ENCODE measurements around the gene TRIP13.

DNA sequence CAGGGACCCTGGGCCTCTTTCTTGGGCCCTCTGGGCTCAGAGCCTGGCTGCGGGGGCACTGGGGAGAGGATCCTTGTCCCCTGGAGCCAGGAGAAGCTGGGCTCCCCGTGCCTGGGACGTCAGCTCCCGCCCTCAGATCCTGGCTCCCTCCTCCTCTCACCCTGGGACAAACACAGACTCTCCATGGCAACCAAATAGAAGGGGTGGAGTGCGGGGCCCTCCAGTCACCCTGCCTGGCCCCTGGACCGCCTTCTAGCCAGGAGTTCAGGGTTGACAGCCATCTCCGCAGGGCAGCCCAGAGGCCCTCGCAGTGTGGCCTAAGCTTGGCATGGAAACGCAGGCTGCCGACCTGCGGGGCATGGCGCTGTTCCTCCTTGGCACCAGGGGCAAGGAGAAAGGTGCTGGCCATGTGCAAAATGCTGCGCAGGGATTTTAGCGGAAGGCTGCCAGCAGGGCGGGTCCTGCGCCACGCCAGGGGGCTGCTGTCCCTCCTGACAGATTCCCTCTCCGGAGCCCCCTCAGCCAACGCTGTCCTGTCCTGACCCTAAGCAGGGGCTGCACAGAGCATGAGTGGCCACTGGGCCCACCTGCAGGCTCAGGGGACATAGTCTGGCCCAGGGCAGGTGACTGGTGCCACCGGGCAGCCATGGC lies 42.9 kb upstream of the TRIP13 start:
- no peak for TF ChIP-seq CTCF (IDR thresholded peaks at IDR 0.05; ENCODE audit: low read depth, low read length)
- TF ChIP-seq EZH2phosphoT487 (IDR thresholded peaks at IDR 0.05; ENCODE audit: low read depth), result no peak
